Activated CD8-positive, alpha-beta memory T cell treated with anti-CD3 and anti-CD28 coated beads, Interleukin-2, amount 50 U/mL, for 1 hour (primary cell): Measurements from ENCODE around the gene MTRF1L.
"Not testable (repeated sequence)": the region's sequence is repeated elsewhere in the genome, so short reads cannot be mapped to it uniquely, and the experiment has no call there.

Source experiments
- DNase-seq: peaks from one replicate; pipeline ENCODE4 v3.0.0-alpha.2; 2020; ENCODE audit errors: extremely low read depth

MTRF1L gene

GRCh38 chr6:152969688-152970418, 32.7 kb downstream of the MTRF1L start:
- DNase-seq, result no peak

GRCh38 chr6:152966168-152966894, 36.2 kb downstream of the MTRF1L start:
- not testable (repeated sequence) for DNase-seq

- no peak for DNase-seq
Observed at GRCh38 chr6:152959333-152959732, 43.2 kb downstream of the MTRF1L start.

- DNase-seq, result no peak
Observed at GRCh38 chr6:152957796-152958195, 44.7 kb downstream of the MTRF1L start.

- DNase-seq, result no peak
Observed at GRCh38 chr6:152954443-152954842, 48.1 kb downstream of the MTRF1L start.

GRCh38 chr6:152952866-152953509, 49.5 kb downstream of the MTRF1L start:
- no peak for DNase-seq

GRCh38 chr6:152952045-152952444, 50.5 kb downstream of the MTRF1L start:
- no peak for DNase-seq

- DNase-seq, result no peak
Observed at GRCh38 chr6:152950240-152950639, 52.3 kb downstream of the MTRF1L start.

GRCh38 chr6:152948150-152948768, 54.2 kb downstream of the MTRF1L start:
- no peak for DNase-seq

- no peak for DNase-seq
Observed at GRCh38 chr6:152946995-152947394, 55.5 kb downstream of the MTRF1L start.

GRCh38 chr6:152946484-152946883, 56.0 kb downstream of the MTRF1L start:
- DNase-seq, result no peak

- DNase-seq, result no peak
Observed at GRCh38 chr6:152943260-152943897, 59.1 kb downstream of the MTRF1L start.

- DNase-seq, result no peak
Observed at GRCh38 chr6:152942319-152942869, 60.1 kb downstream of the MTRF1L start.

GRCh38 chr6:152941746-152942145, 60.8 kb downstream of the MTRF1L start:
- DNase-seq, result no peak
